HepG2 (cell line): Measurements from ENCODE around the gene P3H3. TPM values are rescaled to one million over a fixed set of nuclear protein-coding genes. Genes with fewer than 3 reads are reported as not detected.

Source experiments
- ADNP ChIP-seq: sonication (generic); formaldehyde crosslinking; IDR thresholded peaks from 2 replicates; pipeline ENCODE4 v1.4.0; 2020; ENCODE audit warnings: missing genetic modification reagents
- ARNT2 ChIP-seq: sonication (generic); formaldehyde crosslinking; IDR thresholded peaks from 2 replicates; pipeline ENCODE4 v1.8.0; 2022; ENCODE audit warnings: mild to moderate bottlenecking, low read depth, missing genetic modification reagents, moderate library complexity
- CENPBD1 ChIP-seq: sonication (generic); formaldehyde crosslinking; IDR thresholded peaks from 2 replicates; pipeline ENCODE4 v1.8.0; 2022; ENCODE audit warnings: missing genetic modification reagents, low read depth, mild to moderate bottlenecking, borderline replicate concordance
- CERS6 ChIP-seq: sonication (generic); formaldehyde crosslinking; IDR thresholded peaks from 2 replicates; pipeline ENCODE4 v1.5.0; 2020; ENCODE audit warnings: missing genetic modification reagents
- FOXJ3 ChIP-seq: sonication (generic); formaldehyde crosslinking; IDR thresholded peaks from 2 replicates; pipeline ENCODE4 v1.4.0; 2020; ENCODE audit warnings: missing genetic modification reagents, mild to moderate bottlenecking, borderline replicate concordance
- HIVEP1 ChIP-seq: sonication (generic); formaldehyde crosslinking; IDR thresholded peaks from 2 replicates; pipeline ENCODE4 v1.4.0; 2020; ENCODE audit warnings: mild to moderate bottlenecking, missing genetic modification reagents
- HNRNPUL1 ChIP-seq: fragments of 200-400 bp; formaldehyde crosslinking; IDR thresholded peaks from 2 replicates; pipeline ENCODE4 v1.6.1; 2017; ENCODE audit warnings: low read depth, mild to moderate bottlenecking, low read length, moderate library complexity
- HOXA3 ChIP-seq: sonication (generic); formaldehyde crosslinking; IDR thresholded peaks from 2 replicates; pipeline ENCODE4 v1.5.0; 2020; ENCODE audit warnings: missing genetic modification reagents
- HOXA7 ChIP-seq: sonication (generic); formaldehyde crosslinking; IDR thresholded peaks from 2 replicates; pipeline ENCODE4 v1.8.1; 2022; ENCODE audit warnings: mild to moderate bottlenecking, missing genetic modification reagents, moderate library complexity
- IRF2 ChIP-seq: IDR thresholded peaks from 2 replicates; pipeline ENCODE4 v1.6.1; 2018; ENCODE audit warnings: missing genetic modification reagents, missing compliant biosample characterization
- MTERF4 ChIP-seq: sonication (generic); formaldehyde crosslinking; IDR thresholded peaks from 2 replicates; pipeline ENCODE4 v1.8.0; 2023; ENCODE audit warnings: mild to moderate bottlenecking, missing genetic modification reagents
- MXD4 ChIP-seq: IDR thresholded peaks from 2 replicates; pipeline ENCODE4 v1.6.1; 2016; ENCODE audit warnings: mild to moderate bottlenecking, missing biosample characterization, missing genetic modification reagents
- NCOA2 ChIP-seq: sonication (generic); formaldehyde crosslinking; IDR thresholded peaks from 2 replicates; pipeline ENCODE4 v1.8.0; 2022; ENCODE audit warnings: inconsistent platforms
- RFXANK ChIP-seq: IDR thresholded peaks from 2 replicates; pipeline ENCODE4 v1.6.1; 2016
- SIN3A ChIP-seq: IDR thresholded peaks from 2 replicates; pipeline ENCODE4 v1.6.1; 2011; ENCODE audit warnings: low read depth, mild to moderate bottlenecking, control low read depth, low read length, borderline replicate concordance
- SMAD1 ChIP-seq: sonication (generic); formaldehyde crosslinking; IDR thresholded peaks from 2 replicates; pipeline ENCODE4 v1.4.0; 2020; ENCODE audit warnings: missing genetic modification reagents, low read depth, mild to moderate bottlenecking, borderline replicate concordance
- SYNCRIP ChIP-seq: fragments of 200-400 bp; formaldehyde crosslinking; IDR thresholded peaks from 2 replicates; pipeline ENCODE4 v1.6.1; 2018; ENCODE audit warnings: mild to moderate bottlenecking, low read depth, low read length; ENCODE audit not compliant: insufficient read depth
- TBP ChIP-seq: sonication (generic); formaldehyde crosslinking; IDR thresholded peaks from 2 replicates; pipeline ENCODE4 v1.5.0; 2020; ENCODE audit warnings: missing genetic modification reagents
- ZEB1 ChIP-seq: IDR thresholded peaks from 2 replicates; pipeline ENCODE4 v1.6.1; 2012; ENCODE audit warnings: mild to moderate bottlenecking, low read depth, inconsistent platforms; ENCODE audit not compliant: insufficient replicate concordance
- ZFP37 ChIP-seq: sonication (generic); formaldehyde crosslinking; IDR thresholded peaks from 2 replicates; pipeline ENCODE4 v1.4.0; 2020; ENCODE audit warnings: missing genetic modification reagents, borderline replicate concordance
- ZMAT5 ChIP-seq: sonication (generic); formaldehyde crosslinking; IDR thresholded peaks from 2 replicates; pipeline ENCODE4 v1.5.0; 2020; ENCODE audit warnings: mild to moderate bottlenecking, low read depth, missing genetic modification reagents, borderline replicate concordance
- ZNF232 ChIP-seq: sonication (generic); formaldehyde crosslinking; IDR thresholded peaks from 2 replicates; pipeline ENCODE4 v1.4.0; 2020; ENCODE audit warnings: missing genetic modification reagents, borderline replicate concordance
- ZNF263 ChIP-seq: sonication (generic); formaldehyde crosslinking; IDR thresholded peaks from 2 replicates; pipeline ENCODE4 v1.4.0; 2020; ENCODE audit warnings: missing genetic modification reagents
- ZNF367 ChIP-seq: sonication (generic); formaldehyde crosslinking; IDR thresholded peaks from 2 replicates; pipeline ENCODE4 v1.4.0; 2020; ENCODE audit warnings: missing genetic modification reagents, borderline replicate concordance
- ZNF576 ChIP-seq: sonication (generic); formaldehyde crosslinking; IDR thresholded peaks from 2 replicates; pipeline ENCODE4 v1.4.0; 2020; ENCODE audit warnings: mild to moderate bottlenecking, missing genetic modification reagents
- ZNF589 ChIP-seq: sonication (generic); formaldehyde crosslinking; conservative IDR thresholded peaks from 2 replicates; pipeline ENCODE4 v1.8.0; 2022; ENCODE audit warnings: mild to moderate bottlenecking, moderate library complexity, missing genetic modification reagents
- ZNF780A ChIP-seq: sonication (generic); formaldehyde crosslinking; IDR thresholded peaks from 2 replicates; pipeline ENCODE4 v1.8.0; 2022; ENCODE audit warnings: mild to moderate bottlenecking, missing genetic modification reagents, moderate library complexity
- polyA plus RNA-seq, 8 experiments: library from polyadenylated mRNA; depleted of rRNA in 3 of 8; stranded (reverse) in 7 of 8; unstranded in 1 of 8; fragments of >200 nt; fragmentation: Illumina TruSeq in 4 of 8; extraction: Trizol in 4 of 8; gene quantifications; 2 replicates each; pipeline versions ENCODE4 v1.2.1 to v1.2.3, GENCODE V29; 2011 to 2016; ENCODE audit warnings: low read depth in 4 of 8, missing spikeins in 1 of 8, mixed read lengths in 1 of 8; ENCODE audit not compliant: insufficient read depth in 1 of 8
- total RNA-seq, 5 experiments: library from RNA; depleted of rRNA; stranded (reverse); fragments of >200 nt; fragmentation: Illumina TruSeq; extraction: Trizol; gene quantifications; 2 replicates each; pipeline ENCODE4 v1.2.3, GENCODE V29; 2016; ENCODE audit warnings: low read depth in 1 of 5

P3H3 gene
- total and polyA plus RNA-seq, 2 of the 13 experiments (the other 11 are each of a cell fraction or from before 2014, with no cell fraction given) = 20.1 to 20.5 TPM

GRCh38 chr12:6872073-6873048 lies 44.2 kb downstream of the P3H3 start (continued):
- peak; percentile 91 for TF ChIP-seq MXD4 (CRISPR knock-in tag)
- TF ChIP-seq RFXANK = no peak
- peak; percentile 38; the same call in 1 of the 2 replicates for TF ChIP-seq CENPBD1 (CRISPR knock-in tag)
- TF ChIP-seq ZMAT5 (CRISPR knock-in tag) = no peak
- TF ChIP-seq HOXA3 (CRISPR knock-in tag) = peak; percentile 77
- peak; percentile 45; the same call in 1 of the 2 replicates for TF ChIP-seq CERS6 (CRISPR knock-in tag)
- TF ChIP-seq ZNF589 (CRISPR knock-in tag) = 0 out of 2 replicates have a peak, but pooled peaks have one; percentile 64
- TF ChIP-seq ZNF576 (CRISPR knock-in tag) = no peak
- no peak for TF ChIP-seq SYNCRIP
- 0 out of 2 replicates have a peak, but pooled peaks have one; percentile 77 for TF ChIP-seq MTERF4 (CRISPR knock-in tag)
- TF ChIP-seq SIN3A = peak; percentile 86
- TF ChIP-seq ZNF232 (CRISPR knock-in tag) = no peak
- TF ChIP-seq HNRNPUL1 = no peak
- TF ChIP-seq HOXA7 (CRISPR knock-in tag) = peak; percentile 81
- TF ChIP-seq ARNT2 (CRISPR knock-in tag) = no peak
- TF ChIP-seq ZNF780A (CRISPR knock-in tag) = no peak
- peak; percentile 60 for TF ChIP-seq NCOA2 (CRISPR knock-in tag)
- no peak for TF ChIP-seq ZEB1
- 0 out of 2 replicates have a peak, but pooled peaks have one; percentile 29 for TF ChIP-seq ZNF263
- peak; percentile 61; the same call in 1 of the 2 replicates for TF ChIP-seq IRF2 (CRISPR knock-in tag)
- no peak for TF ChIP-seq ZNF367 (CRISPR knock-in tag)
- no peak for TF ChIP-seq ZFP37 (CRISPR knock-in tag)
- TF ChIP-seq TBP = no peak
- TF ChIP-seq HIVEP1 (CRISPR knock-in tag) = no peak; the same call in 1 of the 2 replicates
- TF ChIP-seq ADNP (CRISPR knock-in tag) = no peak
- 0 out of 2 replicates have a peak, but pooled peaks have one; percentile 18 for TF ChIP-seq SMAD1 (CRISPR knock-in tag)
- TF ChIP-seq FOXJ3 = peak; percentile 47; the same call in 1 of the 2 replicates
